Activated CD4-positive, alpha-beta T cell treated with anti-CD3 and anti-CD28 coated beads for 24 hours (primary cell): ENCODE results near the gene PLEKHH3.
"Not testable (repeated sequence)": the region's sequence is repeated elsewhere in the genome, so short reads cannot be mapped to it uniquely, and the experiment has no call there.

Experiments used
- DNase-seq, 2 donors: peaks; one replicate each; pipeline ENCODE4 v3.0.0-alpha.2; 2020; ENCODE audit warnings: low read depth in 2 of 2

Gene PLEKHH3

GRCh38 chr17:42629411-42630009, 47.3 kb downstream of the PLEKHH3 start:
- DNase-seq: no peak

- DNase-seq: not testable (repeated sequence)
Observed at GRCh38 chr17:42627032-42627764, 49.6 kb downstream of the PLEKHH3 start.

GRCh38 chr17:42623732-42624596, 52.8 kb downstream of the PLEKHH3 start:
- no peak for DNase-seq

GRCh38 chr17:42623271-42623670, 53.5 kb downstream of the PLEKHH3 start:
- no peak for DNase-seq

- DNase-seq: not testable (repeated sequence)
Observed at GRCh38 chr17:42621987-42622386, 54.8 kb downstream of the PLEKHH3 start.

- no peak for DNase-seq
Observed at GRCh38 chr17:42618442-42619150, 58.2 kb downstream of the PLEKHH3 start.

- no peak for DNase-seq
Observed at GRCh38 chr17:42617956-42618431, 58.8 kb downstream of the PLEKHH3 start.
